ENCODE measurements around the gene RNF115.

Gene RNF115

DNA sequence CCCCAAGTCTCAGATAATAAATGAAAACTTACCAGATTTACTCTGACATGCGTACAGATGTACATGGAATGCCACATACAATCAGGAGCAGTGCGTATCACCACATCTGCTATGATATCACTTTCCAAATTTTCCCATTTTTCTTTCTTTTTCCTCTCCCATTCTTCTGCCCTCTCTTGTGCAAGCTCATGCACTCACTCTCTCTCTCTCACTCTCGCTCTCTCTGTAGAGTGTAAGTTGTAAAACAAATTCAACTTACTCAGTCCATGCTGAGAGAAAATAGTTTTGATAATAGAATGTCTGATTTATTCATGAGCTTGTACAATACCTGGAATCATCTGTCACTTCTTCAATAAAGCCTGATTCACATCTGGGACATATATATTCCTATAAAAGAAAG is 35.3 kb downstream of the RNF115 start:
- TF ChIP-seq, protein P1, sequence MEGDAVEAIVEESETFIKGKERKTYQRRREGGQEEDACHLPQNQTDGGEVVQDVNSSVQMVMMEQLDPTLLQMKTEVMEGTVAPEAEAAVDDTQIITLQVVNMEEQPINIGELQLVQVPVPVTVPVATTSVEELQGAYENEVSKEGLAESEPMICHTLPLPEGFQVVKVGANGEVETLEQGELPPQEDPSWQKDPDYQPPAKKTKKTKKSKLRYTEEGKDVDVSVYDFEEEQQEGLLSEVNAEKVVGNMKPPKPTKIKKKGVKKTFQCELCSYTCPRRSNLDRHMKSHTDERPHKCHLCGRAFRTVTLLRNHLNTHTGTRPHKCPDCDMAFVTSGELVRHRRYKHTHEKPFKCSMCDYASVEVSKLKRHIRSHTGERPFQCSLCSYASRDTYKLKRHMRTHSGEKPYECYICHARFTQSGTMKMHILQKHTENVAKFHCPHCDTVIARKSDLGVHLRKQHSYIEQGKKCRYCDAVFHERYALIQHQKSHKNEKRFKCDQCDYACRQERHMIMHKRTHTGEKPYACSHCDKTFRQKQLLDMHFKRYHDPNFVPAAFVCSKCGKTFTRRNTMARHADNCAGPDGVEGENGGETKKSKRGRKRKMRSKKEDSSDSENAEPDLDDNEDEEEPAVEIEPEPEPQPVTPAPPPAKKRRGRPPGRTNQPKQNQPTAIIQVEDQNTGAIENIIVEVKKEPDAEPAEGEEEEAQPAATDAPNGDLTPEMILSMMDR (IDR thresholded peaks at IDR 0.05; ENCODE audit: control insufficient read depth, extremely low read depth, insufficient read depth), result no peak
- no peak for DNase-seq (ENCODE audit: low read depth)
- no peak overlapping the region for H3K4me3 ChIP-seq (ENCODE audit: low read depth, low read length)

- TF ChIP-seq, protein P1 (IDR thresholded peaks at IDR 0.05; ENCODE audit: control insufficient read depth, extremely low read depth, insufficient read depth), result no peak
- DNase-seq (ENCODE audit: low read depth), result no peak
- H3K4me3 ChIP-seq (ENCODE audit: low read depth, low read length), result no peak overlapping the region
Observed at GRCh38 chr1:145786271-145786670, 37.6 kb downstream of the RNF115 start.

DNA sequence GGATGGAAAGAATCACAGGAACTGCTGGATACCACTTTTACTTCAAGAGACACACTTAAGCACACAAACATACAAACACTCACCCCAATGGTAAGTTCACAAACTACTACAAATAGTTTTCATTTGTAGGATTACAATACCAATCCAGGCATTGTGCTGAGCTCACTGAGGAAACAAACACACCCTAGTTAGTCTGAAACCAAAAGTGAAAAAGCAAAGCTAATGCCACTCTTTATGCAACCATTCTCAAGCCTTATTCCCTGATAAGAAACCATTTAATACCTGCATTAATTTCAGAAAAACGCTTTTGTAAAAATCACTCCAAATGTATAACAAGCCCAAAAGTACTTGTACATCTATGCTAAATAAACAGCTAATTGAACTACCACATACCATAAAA is 38.3 kb downstream of the RNF115 start:
- TF ChIP-seq, protein P1 (IDR thresholded peaks at IDR 0.05; ENCODE audit: control insufficient read depth, extremely low read depth, insufficient read depth), result no peak
- H3K4me3 ChIP-seq (ENCODE audit: low read depth, low read length), result no peak overlapping the region
- DNase-seq (ENCODE audit: low read depth), result no peak

GRCh38 chr1:145784409-145784808 is 39.5 kb downstream of the RNF115 start:
- TF ChIP-seq, protein P1 (IDR thresholded peaks at IDR 0.05; ENCODE audit: control insufficient read depth, extremely low read depth, insufficient read depth), result no peak
- no peak overlapping the region for H3K4me3 ChIP-seq (ENCODE audit: low read depth, low read length)
- DNase-seq (ENCODE audit: low read depth), result no peak

GRCh38 chr1:145782272-145783099 is 41.4 kb downstream of the RNF115 start:
- no peak overlapping the region for H3K4me3 ChIP-seq (ENCODE audit: low read depth, low read length)
- peak; percentile 53 for DNase-seq (ENCODE audit: low read depth)
- TF ChIP-seq, protein P1 (IDR thresholded peaks at IDR 0.05; ENCODE audit: control insufficient read depth, extremely low read depth, insufficient read depth), result no peak

DNA sequence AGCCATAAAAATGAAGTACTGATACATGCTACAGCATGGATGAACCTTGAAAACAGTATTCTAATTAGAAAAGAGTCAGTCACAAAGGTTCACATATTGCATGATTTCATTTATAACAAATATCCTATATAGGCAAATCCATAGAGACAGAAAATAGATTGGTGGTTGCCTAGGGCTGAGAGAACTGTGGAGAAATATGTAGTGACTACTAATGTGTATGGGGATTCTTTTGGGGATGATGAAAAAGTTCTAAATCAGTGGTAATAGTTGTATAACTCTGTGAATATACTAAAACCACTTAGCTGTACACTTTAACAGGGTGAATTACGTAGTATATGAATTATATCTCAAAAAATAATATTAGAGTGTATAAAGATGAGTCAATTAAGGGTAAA is 45.8 kb downstream of the RNF115 start:
- DNase-seq (ENCODE audit: low read depth), result no peak
- H3K4me3 ChIP-seq (ENCODE audit: low read depth, low read length), result no peak overlapping the region
- TF ChIP-seq, protein P1 (IDR thresholded peaks at IDR 0.05; ENCODE audit: control insufficient read depth, extremely low read depth, insufficient read depth), result no peak

All from LNCaP clone FGC (cell line).